GM10248 (cell line): ENCODE measurements around the gene SLC25A4.
"Not testable (repeated sequence)": the region's sequence is repeated elsewhere in the genome, so short reads cannot be mapped to it uniquely, and the experiment has no call there.

Source experiments
- CTCF ChIA-PET: fragments of 300-600 bp; sonication (Branson Sonifier 250); formaldehyde crosslinking; extraction: SDS; loops from one replicate; lab custom pipeline; 2021; ENCODE audit warnings: antibody characterized with exemption; lab: Yijun Ruan, JAX
- POLR2A ChIA-PET: fragments of 350-650 bp; sonication (Branson Sonifier 250); formaldehyde crosslinking; extraction: SDS; loops from one replicate; lab custom pipeline; 2020; ENCODE audit warnings: antibody characterized with exemption; lab: Yijun Ruan, JAX
- DNase-seq: peaks from one replicate; pipeline ENCODE4 v3.0.0; 2012; ENCODE audit errors: extremely low spot score
- CTCF ChIP-seq: IDR thresholded peaks from 2 replicates; pipeline ENCODE4 v1.5.1; 2012; ENCODE audit warnings: mild to moderate bottlenecking, low read depth; ENCODE audit errors: extremely low read depth, missing control alignments, control extremely low read depth

SLC25A4 gene

GRCh38 chr4:185118876-185119275 lies 24.2 kb upstream of the SLC25A4 start:
- POLR2A ChIA-PET: interaction anchor here (0.9 kb wide), 1 partner anchor 24 kb away, joined by 3 read pairs; the partner anchor contains the start of gene SLC25A4

GRCh38 chr4:185119467-185119866 lies 23.6 kb upstream of the SLC25A4 start:
- ChIA-PET CTCF (interaction anchor here (3.2 kb wide), 1 partner anchor 15 kb away, joined by 11 read pairs; no protein-coding TSS in a partner anchor), POLR2A (interaction anchor here (0.9 kb wide), 1 partner anchor 24 kb away, joined by 3 read pairs; the partner anchor contains the start of gene SLC25A4)
- DNase-seq: not testable (repeated sequence)

More at GRCh38 chr4:185118876-185119275, 24.2 kb upstream of the SLC25A4 start:
- CTCF ChIA-PET: interaction anchor here (1.0 to 3.2 kb wide), 2 partner anchors 9 to 16 kb away, joined by 3 to 11 read pairs; no protein-coding TSS in a partner anchor
- TF ChIP-seq CTCF: no peak
- DNase-seq: no peak

GRCh38 chr4:185119927-185120630 lies 23.0 kb upstream of the SLC25A4 start:
- CTCF ChIA-PET: interaction anchor here (3.2 kb wide), 1 partner anchor 15 kb away, joined by 11 read pairs; no protein-coding TSS in a partner anchor
- no peak for TF ChIP-seq CTCF
- no peak for DNase-seq
- POLR2A ChIA-PET: no interaction called here

- POLR2A ChIA-PET: no interaction called here
- no peak for TF ChIP-seq CTCF
- CTCF ChIA-PET: interaction anchor here (3.2 kb wide), 1 partner anchor 14 kb away, joined by 11 read pairs; no protein-coding TSS in a partner anchor
- DNase-seq: no peak
These were observed 22.5 kb upstream of the SLC25A4 start for GRCh38 chr4:185120631-185120946.

- ChIA-PET POLR2A (interaction anchor here (1.8 kb wide), 1 partner anchor 20 kb away, joined by 7 read pairs; the partner anchor contains the start of gene SLC25A4), CTCF (interaction anchor here (0.7 to 2.1 kb wide), 7 partner anchors 12 to 123 kb away, joined by 3 to 9 read pairs (median 4); partner anchors contain the start of gene SLC25A4)
- no peak for DNase-seq
These were observed 20.3 kb upstream of the SLC25A4 start for GRCh38 chr4:185122681-185123345.

GRCh38 chr4:185124006-185124405 lies 19.1 kb upstream of the SLC25A4 start:
- no peak for TF ChIP-seq CTCF
- CTCF ChIA-PET: interaction anchor here (1.2 to 1.4 kb wide), 2 partner anchors 10 to 18 kb away, joined by 3 to 9 read pairs; no protein-coding TSS in a partner anchor
- no peak for DNase-seq
- POLR2A ChIA-PET: interaction anchor here (1.8 kb wide), 1 partner anchor 19 kb away, joined by 7 read pairs; the partner anchor contains the start of gene SLC25A4

More at GRCh38 chr4:185122681-185123345, 20.3 kb upstream of the SLC25A4 start:
- no peak for TF ChIP-seq CTCF
